Measurements from ENCODE around the gene CDH23.

CDH23 gene

GRCh38 chr10:71727105-71727737, 330.5 kb downstream of the CDH23 start:
- TF ChIP-seq OSR1 (CRISPR knock-in tag; IDR thresholded peaks at IDR 0.05), result no peak
- no peak for TF ChIP-seq POU6F1 (CRISPR knock-in tag; IDR thresholded peaks at IDR 0.05; ENCODE audit: borderline replicate concordance, low read depth)
- TF ChIP-seq ISL1 (CRISPR knock-in tag; IDR thresholded peaks at IDR 0.05), result no peak
- TF ChIP-seq BACH2 (CRISPR knock-in tag; IDR thresholded peaks at IDR 0.05; ENCODE audit: borderline replicate concordance), result no peak
- no peak for TF ChIP-seq TSHZ2 (CRISPR knock-in tag; IDR thresholded peaks at IDR 0.05)
- TF ChIP-seq CSDC2 (CRISPR knock-in tag; IDR thresholded peaks at IDR 0.05), result no peak
- TF ChIP-seq ZNF8 (CRISPR knock-in tag; IDR thresholded peaks at IDR 0.05), result no peak
- TF ChIP-seq CSRNP3 (CRISPR knock-in tag; IDR thresholded peaks at IDR 0.05), result no peak
- no peak for TF ChIP-seq PPARA (CRISPR knock-in tag; IDR thresholded peaks at IDR 0.05; ENCODE audit: borderline replicate concordance)
- no peak for TF ChIP-seq GLIS3 (CRISPR knock-in tag; IDR thresholded peaks at IDR 0.05)
- TF ChIP-seq TCF4 (CRISPR knock-in tag; IDR thresholded peaks at IDR 0.05; ENCODE audit: borderline replicate concordance), result no peak
- TF ChIP-seq ESRRG (CRISPR knock-in tag; IDR thresholded peaks at IDR 0.05), result no peak
- no peak for TF ChIP-seq RARB (CRISPR knock-in tag; IDR thresholded peaks at IDR 0.05)
- TF ChIP-seq ZNF70 (CRISPR knock-in tag; IDR thresholded peaks at IDR 0.05), result no peak
- TF ChIP-seq ZNF565 (CRISPR knock-in tag; conservative IDR thresholded peaks at IDR 0.05; ENCODE audit: low read depth), result no peak
- TF ChIP-seq CREB5 (CRISPR knock-in tag; IDR thresholded peaks at IDR 0.05; ENCODE audit: low read depth), result no peak
- TF ChIP-seq TOX (CRISPR knock-in tag; IDR thresholded peaks at IDR 0.05; ENCODE audit: borderline replicate concordance), result no peak
- TF ChIP-seq SNAI2 (CRISPR knock-in tag; IDR thresholded peaks at IDR 0.05), result no peak
- no peak for TF ChIP-seq ZC3H10 (CRISPR knock-in tag; IDR thresholded peaks at IDR 0.05)
- no peak for TF ChIP-seq ZFP3 (CRISPR knock-in tag; IDR thresholded peaks at IDR 0.05)
- ATAC-seq, result no peak

- peak; percentile 27 for ATAC-seq
- peak; percentile 23; the same call in 1 of the 2 replicates for TF ChIP-seq TCF4 (CRISPR knock-in tag; IDR thresholded peaks at IDR 0.05; ENCODE audit: borderline replicate concordance)
- no peak for TF ChIP-seq ZFP3 (CRISPR knock-in tag; IDR thresholded peaks at IDR 0.05)
- TF ChIP-seq SNAI2 (CRISPR knock-in tag; IDR thresholded peaks at IDR 0.05), result no peak
Measured at GRCh38 chr10:71727738-71728737, 331.3 kb downstream of the CDH23 start.

- no peak for ATAC-seq
- TF ChIP-seq CREB5 (CRISPR knock-in tag; IDR thresholded peaks at IDR 0.05; ENCODE audit: low read depth) (no peak), ZNF565 (CRISPR knock-in tag; conservative IDR thresholded peaks at IDR 0.05; ENCODE audit: low read depth) (no peak), OSR1 (CRISPR knock-in tag; IDR thresholded peaks at IDR 0.05) (no peak), RARB (CRISPR knock-in tag; IDR thresholded peaks at IDR 0.05) (no peak), ZC3H10 (CRISPR knock-in tag; IDR thresholded peaks at IDR 0.05) (no peak), ARNTL (CRISPR knock-in tag; IDR thresholded peaks at IDR 0.05; ENCODE audit: borderline replicate concordance, low read depth) (no peak), ESRRG (CRISPR knock-in tag; IDR thresholded peaks at IDR 0.05) (no peak), PATZ1 (CRISPR knock-in tag; IDR thresholded peaks at IDR 0.05; ENCODE audit: borderline replicate concordance) (no peak), ZNF8 (CRISPR knock-in tag; IDR thresholded peaks at IDR 0.05) (no peak), GLIS3 (CRISPR knock-in tag; IDR thresholded peaks at IDR 0.05) (no peak), TCF4 (CRISPR knock-in tag; IDR thresholded peaks at IDR 0.05; ENCODE audit: borderline replicate concordance) (no peak), SNAI2 (CRISPR knock-in tag; IDR thresholded peaks at IDR 0.05) (no peak), CSRNP3 (CRISPR knock-in tag; IDR thresholded peaks at IDR 0.05) (no peak), CSDC2 (CRISPR knock-in tag; IDR thresholded peaks at IDR 0.05) (no peak), TOX (CRISPR knock-in tag; IDR thresholded peaks at IDR 0.05; ENCODE audit: borderline replicate concordance) (no peak), BACH2 (CRISPR knock-in tag; IDR thresholded peaks at IDR 0.05; ENCODE audit: borderline replicate concordance) (no peak), ZFP3 (CRISPR knock-in tag; IDR thresholded peaks at IDR 0.05) (no peak)
Measured at GRCh38 chr10:71729161-71729636, 332.5 kb downstream of the CDH23 start.
